GM12874 (cell line): ENCODE results near the gene SS18.

Source experiments
- TF ChIP-seq, protein P1 (sequence below): IDR thresholded peaks from 2 replicates; pipeline ENCODE4 v1.5.1; 2011; ENCODE audit warnings: low read depth, mild to moderate bottlenecking, control low read depth, low read length, moderate library complexity; ENCODE audit not compliant: insufficient read depth

The SS18 gene

DNA sequence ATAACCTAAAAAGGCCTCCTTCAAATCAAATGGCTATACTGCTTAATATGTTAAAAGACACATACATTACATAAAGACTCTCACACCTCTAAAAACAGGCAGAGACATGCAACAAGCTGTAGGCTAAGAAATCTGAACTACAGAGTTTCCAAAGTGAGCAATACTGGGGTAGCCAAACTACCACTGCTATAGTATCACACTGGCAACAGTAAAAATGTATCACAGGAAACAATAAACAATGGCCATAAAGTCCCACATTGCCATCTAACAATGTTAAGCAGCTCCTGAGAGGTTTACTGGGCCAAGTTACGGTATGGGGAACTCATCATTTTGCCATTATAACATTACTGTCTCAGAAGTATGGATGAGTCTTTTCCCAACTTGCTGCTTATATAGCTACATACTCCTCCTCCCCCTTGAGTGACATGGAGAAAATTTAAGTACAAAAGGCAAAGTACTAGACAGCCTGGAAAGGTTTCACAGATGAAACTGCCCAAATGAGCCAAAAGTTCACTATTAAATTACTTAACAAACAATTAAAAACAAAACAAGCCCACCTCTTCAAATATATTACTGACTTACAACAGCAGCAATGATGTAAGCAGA is 50.3 kb downstream of the SS18 start:
- TF ChIP-seq, protein P1, sequence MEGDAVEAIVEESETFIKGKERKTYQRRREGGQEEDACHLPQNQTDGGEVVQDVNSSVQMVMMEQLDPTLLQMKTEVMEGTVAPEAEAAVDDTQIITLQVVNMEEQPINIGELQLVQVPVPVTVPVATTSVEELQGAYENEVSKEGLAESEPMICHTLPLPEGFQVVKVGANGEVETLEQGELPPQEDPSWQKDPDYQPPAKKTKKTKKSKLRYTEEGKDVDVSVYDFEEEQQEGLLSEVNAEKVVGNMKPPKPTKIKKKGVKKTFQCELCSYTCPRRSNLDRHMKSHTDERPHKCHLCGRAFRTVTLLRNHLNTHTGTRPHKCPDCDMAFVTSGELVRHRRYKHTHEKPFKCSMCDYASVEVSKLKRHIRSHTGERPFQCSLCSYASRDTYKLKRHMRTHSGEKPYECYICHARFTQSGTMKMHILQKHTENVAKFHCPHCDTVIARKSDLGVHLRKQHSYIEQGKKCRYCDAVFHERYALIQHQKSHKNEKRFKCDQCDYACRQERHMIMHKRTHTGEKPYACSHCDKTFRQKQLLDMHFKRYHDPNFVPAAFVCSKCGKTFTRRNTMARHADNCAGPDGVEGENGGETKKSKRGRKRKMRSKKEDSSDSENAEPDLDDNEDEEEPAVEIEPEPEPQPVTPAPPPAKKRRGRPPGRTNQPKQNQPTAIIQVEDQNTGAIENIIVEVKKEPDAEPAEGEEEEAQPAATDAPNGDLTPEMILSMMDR: no peak

DNA sequence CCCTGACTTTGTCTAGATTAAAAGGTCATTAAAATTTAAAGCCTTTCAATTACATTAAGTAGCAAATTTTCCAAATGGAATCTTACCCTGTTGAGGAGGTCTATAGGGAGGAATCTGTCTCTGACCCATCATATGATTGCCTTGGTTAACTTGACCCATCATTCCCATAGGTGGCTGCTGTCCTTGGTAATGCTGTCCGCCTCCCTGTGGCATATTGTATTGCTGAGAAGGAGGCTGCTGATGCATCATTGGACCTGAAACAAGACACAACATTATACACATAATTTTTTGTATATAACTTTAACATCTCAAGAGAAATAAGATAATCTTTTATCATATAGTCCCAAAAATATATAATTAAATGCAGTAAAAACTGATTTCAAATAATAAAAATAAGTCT is 51.2 kb downstream of the SS18 start:
- TF ChIP-seq, protein P1: no peak

DNA sequence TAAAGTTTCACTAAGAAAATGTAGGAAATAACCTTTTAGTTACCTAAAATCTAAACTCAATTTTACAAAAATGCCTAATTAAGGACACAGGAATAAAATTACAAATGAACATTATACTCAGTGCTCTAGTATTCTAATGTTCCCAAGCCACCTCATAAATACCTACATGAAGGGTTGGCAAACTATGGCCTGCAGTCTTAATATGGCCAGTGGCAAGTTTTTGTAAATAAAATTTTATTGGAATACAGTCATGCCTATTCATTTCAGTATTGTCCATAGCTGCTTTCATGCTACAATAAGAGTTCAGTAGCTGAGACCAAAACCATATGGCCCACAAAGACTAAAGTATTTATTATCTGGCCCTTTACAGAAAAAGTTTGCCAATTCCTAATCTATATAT is 53.8 kb downstream of the SS18 start:
- TF ChIP-seq, protein P1: no peak

DNA sequence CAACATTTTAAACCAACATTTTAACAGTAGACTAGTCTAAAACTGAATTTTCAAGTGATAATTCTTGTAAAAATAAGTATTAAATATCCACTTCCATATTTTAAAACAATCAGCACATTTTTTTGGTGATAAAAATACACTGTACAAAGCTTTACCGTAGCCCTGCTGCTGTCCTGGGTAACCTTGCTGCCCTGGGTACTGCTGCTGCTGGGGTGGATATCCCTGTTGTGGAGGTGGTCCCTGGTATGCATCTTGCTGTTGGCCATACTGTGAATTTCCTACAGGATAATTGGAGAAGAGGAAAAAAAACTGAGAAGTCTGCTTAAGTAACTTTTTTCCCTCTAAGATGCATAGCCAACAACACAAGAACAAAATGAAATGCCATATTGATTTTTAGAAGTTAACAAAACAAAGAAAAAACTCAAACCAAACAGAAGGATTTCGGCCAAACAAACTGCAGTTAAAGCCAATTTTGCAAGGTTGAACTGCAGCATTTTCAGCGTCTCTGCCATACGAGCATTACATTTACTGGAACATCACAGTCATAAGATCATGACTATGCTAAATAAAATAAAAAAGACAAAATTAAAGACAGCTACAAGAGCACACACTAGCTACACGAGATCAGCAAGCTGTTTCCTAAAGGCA is 55.4 kb downstream of the SS18 start:
- TF ChIP-seq, protein P1: no peak

DNA sequence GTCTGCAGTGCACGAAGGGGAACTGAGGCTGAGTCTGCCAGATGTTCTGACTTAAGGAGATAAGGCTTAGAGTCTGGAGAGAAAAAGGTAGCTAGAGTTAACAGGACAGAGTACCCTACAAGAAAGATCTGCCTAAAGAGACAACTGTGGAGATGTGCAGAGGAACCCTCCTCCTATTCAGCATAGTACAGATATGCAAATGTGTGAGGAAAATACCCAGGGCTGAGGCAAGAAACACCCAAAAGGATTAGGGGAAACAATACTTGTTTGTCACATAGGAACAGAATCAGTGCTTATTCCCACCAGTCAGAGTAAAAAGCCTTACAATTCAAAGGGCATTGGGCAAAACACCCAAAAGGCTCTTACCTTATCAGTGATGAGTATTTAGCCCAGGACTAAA is 67.8 kb downstream of the SS18 start:
- TF ChIP-seq, protein P1: no peak

DNA sequence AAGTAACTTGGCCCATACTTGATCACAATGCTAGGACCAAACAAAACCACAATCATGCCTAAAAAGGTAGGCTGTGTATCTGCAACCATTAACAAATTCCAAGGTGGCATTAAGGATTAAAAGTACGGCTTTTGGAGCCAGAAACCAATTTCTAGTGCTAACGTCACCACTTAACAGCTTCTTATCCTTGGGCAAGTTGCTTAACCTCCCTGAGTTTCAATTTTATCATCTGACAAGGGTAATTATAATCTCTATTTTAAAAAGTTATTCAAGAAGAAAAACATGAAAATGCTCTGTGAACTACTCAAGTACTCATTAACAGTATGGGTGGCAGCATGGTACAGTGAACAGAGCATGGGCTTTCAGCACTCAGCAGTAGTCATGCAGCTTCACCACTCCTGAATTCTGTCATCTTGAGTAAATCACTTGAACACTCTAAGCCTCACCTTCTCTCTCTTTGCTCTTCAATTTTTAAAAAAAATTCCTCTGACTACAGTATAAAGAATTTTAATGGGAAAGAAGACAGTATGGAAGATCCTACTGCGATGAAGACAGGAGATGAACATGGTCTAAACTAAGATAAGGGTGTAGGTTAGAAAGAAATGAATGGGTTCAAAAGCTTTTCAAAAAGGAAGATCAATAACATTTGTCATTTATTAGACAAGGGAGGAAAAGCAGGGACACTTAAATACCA is 69.2 kb downstream of the SS18 start:
- TF ChIP-seq, protein P1: no peak

DNA sequence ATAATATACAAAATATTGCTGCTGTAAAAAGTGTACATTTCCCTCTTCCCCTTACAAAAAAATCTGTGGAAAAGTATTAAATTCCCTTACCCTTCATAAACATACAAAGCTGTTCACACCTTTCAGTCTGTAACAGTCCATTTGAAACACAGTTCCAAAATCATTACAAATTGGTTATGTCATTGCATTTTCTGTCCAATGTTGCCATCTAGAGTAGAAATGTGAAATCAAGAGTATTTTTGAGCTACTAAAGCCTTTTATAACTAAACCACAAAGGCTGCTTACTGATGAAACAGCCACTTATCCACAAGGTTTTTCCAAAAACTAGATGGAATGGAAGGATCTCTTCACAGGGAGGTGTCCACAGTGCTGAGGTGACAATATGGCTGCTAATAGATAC is 72.5 kb downstream of the SS18 start:
- TF ChIP-seq, protein P1: no peak
